Epithelial cell of prostate (primary cell): Measurements from ENCODE around the gene CCNY.
A peak's percentile ranks its signal among the peaks of the same experiment; 100 is the strongest.

Experiments used
- DNase-seq: peaks from one replicate; pipeline ENCODE4 v3.0.0-alpha.2; 2011; ENCODE audit warnings: low read depth, low spot score
- H3K27ac ChIP-seq: fragments of 450-650 bp; 2 replicates; pipeline ENCODE4 v1.5.1; 2017; ENCODE audit warnings: mild to moderate bottlenecking

CCNY gene

DNA sequence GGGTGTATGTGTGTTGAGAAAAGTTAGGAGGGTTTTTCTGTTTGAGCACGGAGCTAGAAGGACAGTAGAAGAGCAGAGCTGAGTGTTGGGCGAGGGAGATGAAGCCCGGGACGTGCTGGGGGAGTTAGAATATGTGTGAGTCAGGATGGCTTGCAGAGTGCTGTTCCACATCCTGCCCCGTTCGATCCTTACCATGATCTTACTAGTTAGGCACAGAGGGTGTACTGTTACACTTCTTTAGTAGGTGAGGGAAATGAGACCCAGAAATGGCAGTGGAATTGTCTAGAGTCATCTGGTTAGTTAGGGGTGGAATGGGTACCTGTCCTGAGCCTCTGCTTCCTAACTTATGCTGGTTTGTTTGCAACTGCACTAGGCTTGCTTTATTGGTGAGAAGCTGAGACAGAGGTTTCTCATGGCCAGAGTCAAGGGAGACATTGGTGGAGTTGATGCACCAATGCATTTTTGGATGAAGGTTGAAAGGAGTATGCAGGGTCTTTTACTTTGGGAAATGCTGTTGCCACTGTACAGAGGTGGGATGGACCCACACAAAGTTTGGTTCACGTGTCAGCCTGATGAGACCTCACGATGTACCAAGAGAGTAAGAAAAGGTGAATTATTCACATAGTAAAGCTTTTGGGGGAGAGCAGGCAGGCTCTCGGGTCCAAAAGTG is 42.4 kb downstream of the CCNY start:
- DNase-seq, result no peak
- H3K27ac ChIP-seq, result no peak overlapping the region

DNA sequence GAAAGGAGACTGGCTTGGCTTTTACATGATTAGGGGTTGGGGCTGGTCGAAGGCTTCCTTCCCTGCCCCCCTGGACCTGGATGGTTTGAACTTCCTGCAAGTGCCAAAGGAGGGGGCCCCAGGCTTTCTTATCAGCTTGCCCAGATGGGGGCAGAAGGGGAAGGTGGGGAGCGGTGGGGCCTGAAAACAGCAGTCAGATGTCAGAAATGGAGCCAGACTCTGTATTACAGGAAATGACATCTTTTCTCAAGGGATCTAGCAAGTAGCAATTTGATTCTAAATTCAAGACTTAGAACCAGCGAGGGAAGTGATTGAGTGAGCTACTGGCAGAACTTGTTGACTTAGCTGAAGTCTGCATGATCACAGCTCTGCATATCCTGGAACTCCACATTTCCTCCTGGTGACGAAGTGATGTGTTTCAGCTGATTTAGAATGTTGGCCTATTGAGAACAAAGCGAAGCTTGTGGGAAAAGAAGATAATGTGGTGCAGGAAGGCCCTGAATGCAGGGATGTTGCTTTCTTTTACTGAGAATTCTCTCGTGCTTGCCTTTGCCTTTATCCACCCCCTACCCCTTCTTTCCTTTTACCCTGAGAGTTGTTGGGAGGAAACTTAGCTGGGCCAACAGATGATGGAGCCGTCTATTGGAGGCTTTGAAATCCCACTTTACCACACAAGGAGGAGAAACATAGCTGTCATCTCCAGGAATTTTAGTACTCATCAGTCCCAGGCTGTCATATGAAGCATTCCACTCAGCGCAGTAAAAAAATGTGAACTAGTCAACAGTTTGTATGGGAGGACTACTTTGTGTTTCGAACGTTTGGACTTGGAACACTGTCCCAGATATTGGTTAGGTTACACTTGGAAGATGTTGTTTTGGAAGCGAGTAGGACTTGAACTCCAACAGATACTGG is 43.2 kb downstream of the CCNY start:
- H3K27ac ChIP-seq, result no peak overlapping the region
- DNase-seq, result no peak

DNA sequence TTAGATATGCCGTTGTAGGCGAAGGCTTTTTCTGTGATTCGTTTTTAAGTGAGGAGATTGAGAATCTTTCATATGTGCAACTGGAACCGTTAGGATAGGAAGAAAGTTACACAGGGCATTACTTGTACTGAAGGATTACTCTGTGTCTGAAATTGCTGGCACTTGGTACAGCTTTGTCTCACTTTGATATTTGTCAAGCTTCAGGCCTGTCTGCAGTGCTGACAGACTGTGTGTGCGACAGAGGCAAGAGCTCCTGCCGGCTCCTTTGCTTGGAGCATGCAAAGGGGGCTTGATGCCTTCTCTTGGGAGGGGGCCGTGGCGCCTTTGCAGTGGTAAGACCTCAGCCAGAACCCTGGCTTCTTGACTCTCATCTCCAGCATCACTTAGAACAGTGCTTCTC is 45.8 kb downstream of the CCNY start:
- H3K27ac ChIP-seq, result no peak overlapping the region
- DNase-seq, result no peak

DNA sequence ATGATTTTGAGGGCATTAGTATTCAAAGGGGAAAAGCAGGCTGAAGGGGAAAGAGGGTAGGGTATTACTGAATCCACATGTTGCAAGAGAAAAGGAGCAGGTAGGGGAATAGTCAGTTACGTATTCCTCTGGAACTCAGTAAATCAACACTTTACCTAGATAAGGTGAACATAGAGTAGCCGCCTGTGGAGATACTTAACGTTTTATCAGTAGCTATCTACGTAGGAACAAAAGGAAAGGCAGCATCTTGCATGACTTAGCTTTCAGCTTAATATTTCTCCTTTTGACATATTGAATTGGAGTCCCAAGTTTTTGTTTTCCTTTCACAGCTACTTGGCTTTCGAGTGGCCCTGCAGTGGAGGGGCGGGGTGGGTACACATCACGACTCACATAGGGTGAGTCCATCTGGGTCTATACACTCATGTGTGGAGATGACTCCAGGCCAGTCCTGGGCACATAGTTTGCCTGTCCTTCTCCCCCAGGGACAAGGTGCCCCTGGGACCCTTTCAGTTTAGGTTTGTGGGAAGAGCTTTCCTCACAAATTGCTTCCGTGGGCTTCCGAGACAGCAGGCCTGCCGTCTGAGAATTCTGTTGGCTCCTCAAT is 48.1 kb downstream of the CCNY start:
- H3K27ac ChIP-seq, result peak overlapping the region; percentile 48
- DNase-seq, result peak; percentile 22

DNA sequence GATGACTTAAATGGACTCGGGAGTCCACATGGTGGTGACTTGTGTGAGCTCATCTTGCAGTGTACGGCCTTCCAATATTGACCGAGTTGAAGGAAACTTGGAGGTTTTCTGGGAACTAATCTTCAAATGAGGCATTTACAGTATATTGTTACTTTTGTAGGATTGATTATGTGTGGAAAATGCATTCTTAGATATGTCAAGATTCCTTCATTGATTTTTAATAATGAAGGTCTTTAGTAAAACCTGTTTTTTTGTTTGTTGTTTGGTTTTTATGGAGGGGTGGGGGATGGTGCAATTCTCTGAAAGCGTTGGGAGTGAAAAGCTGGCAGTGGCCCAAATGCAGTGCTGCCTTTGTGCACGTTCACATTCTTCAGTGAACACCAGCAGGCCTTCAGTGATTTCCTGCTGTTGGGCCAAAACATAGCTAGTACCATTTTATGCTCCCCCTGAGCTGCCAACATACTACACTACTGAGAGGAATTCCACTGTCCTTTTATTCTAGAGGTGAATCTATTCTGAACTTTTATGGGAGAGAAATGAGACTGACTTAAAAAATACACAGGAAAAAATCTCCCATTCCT is 50.4 kb downstream of the CCNY start:
- no peak for DNase-seq
- H3K27ac ChIP-seq, result peak overlapping the region; percentile 53

DNA sequence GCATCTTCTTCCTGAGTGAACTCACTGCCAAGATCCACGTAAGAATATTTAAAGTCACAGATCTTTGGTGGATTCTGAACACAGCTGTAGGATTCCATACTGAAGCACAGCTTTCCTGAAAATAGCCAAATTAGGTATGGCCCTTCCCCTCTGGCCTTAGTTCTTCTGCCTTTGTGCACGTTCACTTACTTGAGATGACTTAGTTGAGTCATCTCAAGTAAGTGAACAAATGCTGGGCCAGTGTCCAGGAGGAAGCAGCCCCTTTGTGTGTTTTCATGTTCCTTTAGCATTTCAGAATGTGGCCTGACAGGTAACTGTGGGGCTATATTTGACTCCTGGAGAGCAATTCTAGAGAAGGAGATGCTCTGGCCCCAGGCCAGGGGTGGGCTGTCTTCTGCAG is 51.5 kb downstream of the CCNY start:
- H3K27ac ChIP-seq, result peak overlapping the region; percentile 53

DNA sequence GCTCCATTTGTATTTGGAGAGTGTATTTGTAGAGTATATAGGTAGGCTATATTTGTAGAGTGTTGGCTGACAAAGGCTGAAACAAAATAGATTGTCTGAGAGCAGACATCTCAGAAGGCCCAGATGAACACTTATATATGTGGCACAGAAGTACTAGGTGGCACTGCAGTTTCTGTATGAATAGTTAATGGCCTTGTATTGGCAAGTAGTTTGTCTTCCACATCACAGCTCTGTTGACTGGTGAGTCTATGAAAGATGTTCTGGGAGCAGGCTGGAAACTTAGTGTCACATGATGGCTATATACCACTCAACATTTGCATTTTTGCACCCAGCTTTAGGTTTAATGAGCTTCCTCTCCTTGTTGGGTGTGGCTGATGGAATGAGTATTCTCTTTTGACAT is 51.9 kb downstream of the CCNY start:
- DNase-seq, result no peak
- H3K27ac ChIP-seq, result peak overlapping the region; percentile 53

More for the DNA sequence above, 51.5 kb downstream of the CCNY start:
- peak; percentile 36 for DNase-seq

DNA sequence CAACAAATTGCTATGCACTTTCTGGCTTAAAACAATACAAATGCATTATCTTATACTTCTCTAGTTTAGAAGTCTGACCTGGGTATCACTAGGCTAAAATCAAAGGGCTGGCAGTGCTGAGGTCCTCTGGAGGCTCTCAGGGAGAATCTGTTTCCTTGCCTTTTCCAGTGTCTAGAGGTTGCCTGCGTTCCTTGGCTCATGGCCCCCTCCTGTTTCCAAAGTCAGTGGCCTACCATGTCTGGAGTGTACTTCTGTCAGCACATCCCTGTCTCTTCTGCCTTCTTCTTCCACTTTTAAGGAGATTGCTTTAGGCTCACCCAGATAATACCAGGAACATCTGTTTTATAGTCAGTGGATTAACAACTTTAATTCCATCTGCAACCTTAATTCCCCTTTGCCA is 52.4 kb downstream of the CCNY start:
- no peak for DNase-seq
- H3K27ac ChIP-seq, result no peak overlapping the region

DNA sequence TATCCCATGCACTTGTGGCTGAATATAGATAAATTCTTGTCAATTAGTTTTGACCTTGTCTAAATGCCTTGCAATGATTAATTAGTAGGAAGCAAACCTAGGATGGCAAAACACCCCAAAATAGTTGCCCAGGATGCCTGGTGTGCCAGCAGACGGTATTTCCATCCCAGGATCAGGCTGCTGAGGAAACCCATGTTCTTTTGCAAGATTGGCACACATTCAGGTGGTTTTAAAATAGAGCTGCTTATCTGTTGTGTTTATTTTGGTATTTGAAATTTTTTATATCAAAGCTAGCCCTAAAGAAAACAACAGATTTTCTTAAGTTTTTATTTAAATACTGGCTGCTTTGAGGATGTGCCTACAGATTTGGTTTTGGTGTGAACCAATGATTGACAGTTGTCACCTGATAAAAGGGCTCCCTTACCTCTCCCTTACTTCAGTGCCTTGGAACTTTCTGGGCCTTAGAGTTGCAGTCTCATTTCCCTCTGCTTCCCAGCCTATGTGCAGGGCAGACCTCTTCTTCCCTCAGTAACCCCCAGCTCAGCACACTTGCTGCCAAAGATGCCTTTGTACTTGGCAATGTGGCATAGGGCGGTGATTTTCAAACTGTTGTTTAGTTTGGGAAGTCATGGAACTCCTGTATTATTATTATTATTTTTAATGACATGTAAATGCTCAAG is 54.0 kb downstream of the CCNY start:
- no peak overlapping the region for H3K27ac ChIP-seq

DNA sequence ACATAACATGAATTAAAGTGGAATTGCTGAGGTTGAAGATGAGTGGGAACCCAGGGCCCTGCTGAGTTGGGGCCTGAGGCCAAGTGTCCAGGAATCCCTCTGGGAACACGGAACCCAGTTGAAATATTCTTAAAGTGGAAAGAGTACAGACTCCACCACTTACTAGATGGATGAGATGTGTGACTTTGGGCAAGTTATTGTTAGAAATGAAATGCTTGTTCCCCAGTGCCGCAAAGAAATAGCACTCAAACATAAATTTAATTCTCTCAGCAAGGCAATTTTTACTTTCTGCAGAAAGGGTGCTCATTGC is 54.5 kb downstream of the CCNY start:
- DNase-seq, result no peak
- no peak overlapping the region for H3K27ac ChIP-seq

More for the DNA sequence above, 54.0 kb downstream of the CCNY start:
- no peak for DNase-seq

DNA sequence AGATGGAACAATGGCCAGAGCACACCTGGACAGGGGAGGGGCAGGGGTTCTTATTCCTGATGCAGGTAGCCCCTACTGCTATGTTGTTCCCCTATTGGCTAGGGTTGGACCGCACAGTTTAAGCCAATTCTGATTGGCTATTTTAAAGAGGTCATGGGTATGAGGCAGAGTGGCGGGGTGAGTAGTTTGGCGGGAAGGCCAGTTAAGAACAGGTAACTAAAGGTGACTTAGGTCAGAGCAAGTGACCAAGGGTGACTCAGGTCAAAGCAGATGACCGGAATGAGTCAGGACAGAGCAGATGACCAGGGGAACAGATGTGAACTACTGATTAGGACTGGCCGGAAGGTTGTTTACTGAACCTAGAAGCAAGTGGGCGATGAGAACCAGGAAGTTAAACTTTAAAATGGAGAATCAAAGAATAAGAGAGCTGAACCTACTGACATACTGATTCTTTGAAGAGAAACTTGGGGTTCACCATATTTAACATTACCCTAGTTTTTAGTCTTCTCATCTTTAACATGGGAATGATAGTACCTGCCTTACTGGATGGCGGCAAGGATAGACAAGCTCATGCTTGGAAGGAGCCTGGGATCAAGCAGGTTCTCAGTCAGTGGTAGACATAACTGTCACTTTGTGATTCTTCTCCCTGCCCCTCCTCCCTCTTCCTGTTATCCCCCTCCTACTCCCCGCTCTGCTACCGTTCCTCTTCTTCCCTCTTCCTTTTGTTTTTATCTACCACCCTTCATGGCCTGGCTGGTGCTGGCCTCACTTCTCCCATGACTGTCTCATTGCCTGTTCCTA is 55.0 kb downstream of the CCNY start:
- H3K27ac ChIP-seq, result no peak overlapping the region
- no peak for DNase-seq

DNA sequence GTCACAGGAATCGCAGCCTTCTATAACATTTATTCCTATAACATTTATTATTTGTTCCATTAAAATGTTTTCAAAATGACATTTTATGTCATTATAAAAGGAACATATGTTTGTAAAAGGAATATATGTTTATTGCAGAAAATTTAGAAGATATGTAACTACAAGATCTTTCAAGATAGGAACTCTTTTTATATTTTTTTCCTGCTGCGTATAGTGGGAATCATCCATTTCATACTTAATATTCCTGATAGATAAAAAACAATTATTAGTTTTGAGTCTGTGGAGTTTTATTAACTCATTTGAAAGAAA is 55.6 kb downstream of the CCNY start:
- no peak for DNase-seq
- H3K27ac ChIP-seq, result no peak overlapping the region

DNA sequence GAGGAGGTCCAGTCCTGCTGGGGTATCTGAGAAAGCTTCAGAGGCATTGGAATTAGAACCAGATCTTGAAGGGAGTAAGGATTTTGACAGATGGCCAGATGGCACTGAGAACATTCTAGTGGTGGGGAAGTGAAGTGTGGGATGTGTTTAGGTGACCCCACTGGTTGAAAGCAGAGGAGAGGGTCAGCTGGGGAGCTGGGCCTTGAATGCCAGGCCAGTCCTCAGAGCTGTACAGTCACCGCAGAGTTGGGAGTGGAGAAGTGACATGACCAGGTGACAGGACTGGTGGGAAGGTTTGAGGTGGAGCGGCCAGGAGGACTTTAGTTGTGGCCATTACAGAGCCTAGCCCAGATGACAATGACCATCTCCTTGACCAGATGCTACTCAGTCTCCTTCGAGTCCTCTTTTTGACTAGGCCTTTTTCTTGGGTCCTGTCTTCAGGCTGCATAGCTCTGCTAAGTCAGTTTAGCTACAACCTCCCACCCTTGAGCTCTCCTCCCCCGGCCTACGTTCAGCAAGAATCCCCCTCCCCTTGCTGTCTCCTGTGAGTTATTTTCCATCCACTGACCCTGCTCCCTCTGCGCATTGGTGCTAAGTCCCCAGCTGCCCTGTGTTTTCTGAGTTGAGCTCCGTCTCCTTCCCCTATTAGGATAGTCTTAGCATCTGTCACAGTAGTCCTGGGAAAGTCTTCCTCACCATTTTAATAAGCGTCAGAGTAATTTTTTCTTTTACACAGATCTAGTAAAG is 56.3 kb downstream of the CCNY start:
- DNase-seq, result no peak
- no peak overlapping the region for H3K27ac ChIP-seq

DNA sequence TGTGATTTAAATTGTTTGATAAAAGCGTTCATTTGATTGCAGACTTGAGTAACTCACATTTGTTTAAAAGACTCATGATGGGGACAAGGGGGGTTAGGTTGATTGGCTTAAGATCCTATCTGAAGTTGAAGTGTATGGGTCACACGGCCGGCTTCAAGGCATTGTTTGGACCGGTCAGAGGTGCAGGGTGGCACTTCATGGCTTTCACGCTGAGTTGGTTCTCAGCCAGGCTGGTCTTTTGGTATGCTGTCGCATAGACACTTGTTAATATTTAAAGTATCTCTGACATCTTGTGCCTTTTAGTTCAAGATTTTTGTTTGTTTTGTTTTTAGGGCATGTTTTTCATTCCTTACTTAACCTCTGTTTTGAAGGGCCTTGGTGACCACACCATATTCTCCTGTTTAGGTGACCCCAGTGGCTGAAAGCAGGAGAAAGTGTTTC is 58.1 kb downstream of the CCNY start:
- H3K27ac ChIP-seq, result no peak overlapping the region
- DNase-seq, result no peak

DNA sequence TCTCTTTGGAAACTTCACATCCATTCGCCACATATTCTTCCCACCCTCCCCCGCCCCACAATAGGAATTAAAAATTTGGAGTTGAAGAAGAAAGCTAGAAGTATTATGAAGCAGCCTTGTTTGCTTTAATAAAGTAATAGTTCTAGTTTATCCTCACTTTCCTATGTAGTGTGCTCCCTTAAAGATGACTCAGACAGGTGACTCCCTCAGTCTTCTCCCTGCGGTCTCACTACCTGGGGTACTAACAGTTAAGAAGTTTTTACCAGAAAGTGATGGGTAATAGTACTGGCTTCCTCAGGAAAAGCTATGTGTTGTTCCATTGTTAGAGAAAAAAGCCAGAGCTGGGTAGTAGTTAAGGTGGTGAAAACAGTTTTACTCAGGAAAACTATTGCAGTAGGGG is 58.6 kb downstream of the CCNY start:
- no peak for DNase-seq
- no peak overlapping the region for H3K27ac ChIP-seq

DNA sequence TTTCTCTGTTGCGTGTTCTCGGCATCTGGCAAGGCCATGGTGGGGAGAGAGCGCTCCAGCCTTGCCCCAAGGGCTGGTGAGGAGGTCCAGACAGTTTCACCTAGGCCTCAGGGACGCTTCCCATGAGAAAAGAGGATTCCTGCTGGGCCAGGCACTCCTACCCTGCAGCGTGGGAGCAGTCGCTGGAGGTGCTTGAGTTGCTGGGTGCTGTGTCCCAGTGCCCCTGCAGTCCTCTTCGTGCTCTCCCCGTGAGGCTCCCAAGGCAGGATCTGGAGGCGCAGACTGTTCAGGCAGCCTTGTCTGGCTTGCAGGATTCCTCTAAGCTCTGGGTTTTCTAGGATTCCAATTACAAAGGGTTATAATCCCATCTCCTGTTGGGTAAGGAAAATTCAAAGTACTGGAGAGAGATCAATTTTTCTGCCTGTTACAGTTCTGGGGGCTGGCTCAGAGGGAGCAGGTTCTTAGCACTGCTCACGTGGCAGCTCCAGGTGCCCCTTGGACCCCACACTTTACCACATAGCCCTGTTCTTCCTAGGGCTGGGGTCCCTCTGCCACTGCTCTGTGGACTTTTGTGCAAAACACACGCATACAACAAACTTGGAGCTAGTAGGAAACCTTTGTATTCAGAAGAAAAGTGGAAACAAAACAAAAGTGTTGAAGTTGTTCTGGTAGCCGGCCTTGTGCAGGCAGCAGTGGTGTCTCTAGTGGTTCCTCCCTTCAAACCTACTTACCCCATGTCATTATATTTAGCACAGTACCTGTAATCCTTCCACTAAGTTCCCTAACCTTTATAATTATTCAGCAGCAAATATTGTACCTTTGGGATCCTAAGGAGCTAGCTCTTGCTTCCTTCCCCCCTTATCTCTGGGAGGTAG is 60.5 kb downstream of the CCNY start:
- DNase-seq, result no peak
- no peak overlapping the region for H3K27ac ChIP-seq

DNA sequence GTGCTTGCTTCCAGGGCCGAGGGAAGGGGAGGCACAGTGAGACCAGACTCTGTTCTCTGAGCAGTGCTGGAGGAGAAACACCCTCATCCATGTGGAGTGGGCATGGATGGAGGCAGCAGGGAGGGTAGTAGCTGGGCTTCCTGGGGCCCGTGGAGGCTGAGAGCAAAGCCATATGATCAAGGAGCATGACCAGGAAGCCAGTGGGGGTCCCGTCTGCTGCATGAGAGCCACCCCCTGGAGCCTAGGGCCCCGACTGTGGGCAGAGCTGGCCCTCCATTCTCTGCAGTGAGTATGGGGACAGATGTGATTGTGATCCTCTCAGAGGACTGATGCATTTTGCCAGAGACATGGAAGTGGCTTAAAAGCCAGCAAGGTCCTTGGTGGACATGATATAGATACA is 61.6 kb downstream of the CCNY start:
- no peak for DNase-seq

DNA sequence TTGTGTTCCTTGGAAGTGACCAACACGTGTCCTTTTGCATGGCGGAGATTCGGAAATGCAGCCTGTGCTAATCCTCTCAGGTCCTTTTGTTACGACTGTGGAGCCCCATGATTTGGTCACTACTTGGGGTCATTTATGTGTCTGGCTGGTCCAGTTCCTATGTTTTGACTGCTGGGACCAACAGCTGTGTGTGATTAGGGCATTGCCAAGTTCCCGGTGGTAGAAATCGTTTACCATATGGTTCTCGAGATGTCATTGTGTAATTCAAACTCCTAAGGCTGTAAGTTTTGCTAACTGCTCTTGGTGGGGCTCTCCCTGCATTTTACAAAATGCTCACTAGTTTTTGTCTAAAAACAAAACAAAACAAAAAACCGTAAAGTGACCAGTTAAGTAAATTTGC is 62.0 kb downstream of the CCNY start:
- no peak overlapping the region for H3K27ac ChIP-seq
- DNase-seq, result no peak

More for the DNA sequence above, 61.6 kb downstream of the CCNY start:
- H3K27ac ChIP-seq, result no peak overlapping the region
